GM12891 (cell line): ENCODE measurements around the gene PIAS1.

Experiments used
- DNase-seq: peaks from one replicate; pipeline ENCODE4 v3.0.0; 2011; ENCODE audit warnings: low spot score; ENCODE audit not compliant: insufficient read length
- FAIRE-seq: peaks from 2 replicates; lab custom pipeline; 2011; peaks lifted over from hg19 to GRCh38; lab: Jason Lieb, UNC
- PAX5 ChIP-seq: IDR thresholded peaks from 2 replicates; pipeline ENCODE4 v1.6.1; 2011; ENCODE audit warnings: low read length, moderate library complexity, mild to moderate bottlenecking; ENCODE audit not compliant: insufficient read depth, severe bottlenecking
- POLR2A ChIP-seq: IDR thresholded peaks from 2 replicates; pipeline ENCODE4 v1.6.1; 2011; ENCODE audit warnings: low read depth, low read length, control low read depth
- POLR2AphosphoS5 ChIP-seq: IDR thresholded peaks from 2 replicates; pipeline ENCODE4 v1.6.1; 2011; ENCODE audit warnings: low read depth, low read length, control low read depth
- POU2F2 ChIP-seq: IDR thresholded peaks from 2 replicates; pipeline ENCODE4 v1.6.1; 2011; ENCODE audit warnings: low read depth, mild to moderate bottlenecking, control low read depth, low read length, moderate library complexity
- SPI1 ChIP-seq: IDR thresholded peaks from 2 replicates; pipeline ENCODE4 v1.6.1; 2011; ENCODE audit warnings: low read depth, low read length, control low read depth
- TAF1 ChIP-seq: IDR thresholded peaks from 2 replicates; pipeline ENCODE4 v1.6.1; 2011; ENCODE audit warnings: low read depth, low read length, control low read depth

Gene PIAS1

DNA sequence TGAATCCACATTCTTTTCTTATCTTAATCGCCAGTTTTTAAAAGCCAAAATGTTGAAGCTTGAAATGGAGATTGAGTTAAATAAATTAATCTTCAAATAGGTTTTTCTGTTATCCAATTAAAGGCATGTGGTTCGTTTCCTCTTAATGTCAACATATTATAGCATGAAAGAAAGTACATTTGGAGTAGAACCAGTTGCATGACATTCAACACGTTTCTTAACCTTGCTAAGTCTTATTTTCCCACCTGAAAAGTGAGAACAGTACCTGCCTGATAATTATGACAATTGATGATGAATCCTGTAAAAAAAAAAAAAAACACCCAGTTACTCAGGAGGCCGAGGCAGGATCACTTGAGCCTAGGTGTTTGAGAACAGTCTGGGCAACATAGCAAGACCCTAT is 29.3 kb downstream of the PIAS1 start:
- TF ChIP-seq POU2F2: no peak
- TF ChIP-seq TAF1: no peak
- TF ChIP-seq POLR2AphosphoS5: no peak
- no peak for TF ChIP-seq PAX5
- no peak for TF ChIP-seq POLR2A
- FAIRE-seq (no peak), DNase-seq (no peak)

DNA sequence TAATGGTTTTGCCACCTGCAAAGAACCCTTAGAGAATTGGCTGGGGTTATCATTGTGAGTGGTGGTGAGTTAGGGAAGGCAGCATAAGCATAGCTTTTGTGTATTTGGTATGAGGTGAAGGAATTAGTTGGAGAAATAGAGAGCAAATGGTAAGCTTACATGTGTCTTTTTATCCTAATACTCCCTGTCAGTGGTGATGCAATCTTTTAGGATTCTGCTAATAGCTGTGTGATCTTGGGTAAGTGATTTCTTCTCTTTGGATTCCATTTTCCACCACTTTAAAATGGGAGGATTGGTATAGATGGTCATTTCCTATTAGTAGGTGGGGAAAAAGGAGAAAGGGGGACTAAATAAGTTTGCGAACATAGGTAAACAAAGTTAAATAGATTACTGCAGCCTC is 30.9 kb downstream of the PIAS1 start:
- FAIRE-seq (no peak), DNase-seq (no peak)
- TF ChIP-seq POU2F2: no peak
- TF ChIP-seq POLR2A: no peak
- TF ChIP-seq POLR2AphosphoS5: no peak
- TF ChIP-seq SPI1: no peak
- TF ChIP-seq TAF1: no peak
- no peak for TF ChIP-seq PAX5

GRCh38 chr15:68091743-68092142 is 37.6 kb downstream of the PIAS1 start:
- DNase-seq (no peak), FAIRE-seq (no peak)
- TF ChIP-seq POLR2AphosphoS5 (no peak), POU2F2 (no peak), SPI1 (no peak)

- no peak for FAIRE-seq
- TF ChIP-seq SPI1 (no peak), POLR2A (no peak), TAF1 (no peak), POU2F2 (no peak), PAX5 (no peak), POLR2AphosphoS5 (no peak)
- no peak for DNase-seq
These were observed 42.0 kb downstream of the PIAS1 start for GRCh38 chr15:68096099-68096498.

GRCh38 chr15:68097029-68097428 is 42.9 kb downstream of the PIAS1 start:
- no peak for DNase-seq
- no peak for FAIRE-seq
- TF ChIP-seq POLR2AphosphoS5 (no peak), POU2F2 (no peak), PAX5 (no peak), POLR2A (no peak), SPI1 (no peak), TAF1 (no peak)

GRCh38 chr15:68098465-68098864 is 44.4 kb downstream of the PIAS1 start:
- FAIRE-seq: peak; percentile 31
- DNase-seq: no peak
- TF ChIP-seq PAX5: no peak
- TF ChIP-seq POLR2A: no peak
- no peak for TF ChIP-seq SPI1
- TF ChIP-seq POLR2AphosphoS5: no peak
- no peak for TF ChIP-seq POU2F2
- TF ChIP-seq TAF1: no peak

DNA sequence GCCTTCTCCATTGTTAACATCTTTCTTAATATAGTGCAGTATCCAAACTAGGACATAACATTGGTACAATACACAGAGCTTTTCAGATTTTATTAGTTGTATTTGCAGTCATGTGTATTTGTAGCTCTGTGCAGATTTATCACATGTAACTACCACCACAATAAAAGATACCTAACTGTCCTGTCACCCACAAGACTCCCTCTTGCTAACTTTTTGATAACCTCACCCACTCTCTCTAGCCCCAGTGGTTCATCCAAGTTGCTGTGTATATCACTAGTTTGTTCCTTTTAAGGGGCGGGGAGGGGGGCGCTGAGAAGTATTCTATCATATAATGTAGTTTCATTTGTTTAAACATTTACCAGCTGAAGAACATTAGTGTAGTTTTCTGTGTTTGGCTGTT is 46.1 kb downstream of the PIAS1 start:
- no peak for FAIRE-seq
- TF ChIP-seq SPI1 (no peak), POU2F2 (no peak), POLR2A (no peak), POLR2AphosphoS5 (no peak), TAF1 (no peak), PAX5 (no peak)
- DNase-seq: no peak

DNA sequence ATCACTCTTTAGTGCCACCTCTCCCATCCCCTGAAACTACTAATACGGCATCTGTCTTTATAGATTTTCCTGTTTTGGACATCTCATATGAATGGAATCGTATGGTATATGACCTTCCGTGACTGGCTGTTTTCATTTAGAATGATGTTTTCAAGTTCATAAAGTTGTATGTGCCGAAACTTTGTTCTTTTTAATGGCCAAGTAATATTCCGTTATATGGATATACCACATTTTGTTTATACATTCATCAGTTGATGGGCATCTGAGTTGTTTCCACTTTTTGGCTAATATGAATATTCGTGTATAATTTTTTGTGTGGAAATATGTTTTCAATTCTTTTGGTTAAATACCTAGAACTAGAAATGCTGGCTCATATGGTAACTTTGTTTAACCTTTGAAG is 49.5 kb downstream of the PIAS1 start:
- DNase-seq: no peak
- TF ChIP-seq POLR2AphosphoS5: no peak
- TF ChIP-seq SPI1: no peak
- TF ChIP-seq POU2F2: no peak
- TF ChIP-seq POLR2A: no peak
- TF ChIP-seq TAF1: no peak
- no peak for TF ChIP-seq PAX5
- no peak for FAIRE-seq

DNA sequence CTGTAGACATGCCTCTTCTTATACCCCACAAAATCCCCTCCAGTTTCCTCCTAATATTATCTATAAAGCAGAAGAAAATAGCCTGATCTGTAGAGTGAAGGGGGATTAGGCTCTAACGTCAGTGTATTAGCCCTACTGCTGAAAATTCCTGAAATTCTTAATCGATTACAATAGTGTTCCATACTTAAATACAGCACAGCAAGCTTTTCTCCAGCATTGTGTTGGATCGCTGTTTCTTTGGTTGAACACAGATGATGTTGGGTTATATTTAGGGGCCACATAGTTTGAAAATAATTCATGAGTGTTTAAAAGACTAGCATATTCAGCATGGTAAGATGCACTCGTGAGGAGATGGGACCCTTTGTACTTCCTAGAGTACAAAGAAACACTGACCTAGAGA is 52.5 kb downstream of the PIAS1 start:
- no peak for DNase-seq
- no peak for FAIRE-seq
- TF ChIP-seq SPI1: no peak
- no peak for TF ChIP-seq PAX5
- no peak for TF ChIP-seq POU2F2
- no peak for TF ChIP-seq POLR2A
- TF ChIP-seq TAF1: no peak
- no peak for TF ChIP-seq POLR2AphosphoS5

DNA sequence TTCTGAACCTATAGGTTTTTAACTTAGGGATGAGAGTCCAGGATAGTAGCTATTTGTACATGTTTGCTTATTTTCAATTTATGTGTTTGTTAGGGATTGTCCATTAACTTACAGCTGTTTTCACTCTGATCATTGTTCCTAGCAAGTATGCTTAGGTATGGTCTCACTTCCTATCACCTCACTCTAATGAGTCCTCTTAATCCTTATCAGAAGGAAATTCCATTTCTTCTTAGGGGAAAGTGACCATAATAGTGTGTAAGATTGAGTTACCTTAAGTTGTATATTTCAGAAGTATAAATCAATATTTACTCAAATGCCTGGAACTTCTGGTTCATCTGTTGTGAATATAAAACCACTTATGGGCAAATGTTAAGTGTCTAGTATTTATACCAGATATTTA is 53.0 kb downstream of the PIAS1 start:
- DNase-seq: no peak
- no peak for FAIRE-seq
- no peak for TF ChIP-seq POU2F2
- TF ChIP-seq PAX5: no peak
- no peak for TF ChIP-seq TAF1

- TF ChIP-seq TAF1 (no peak), POLR2AphosphoS5 (no peak), PAX5 (no peak), POLR2A (no peak), POU2F2 (no peak), SPI1 (no peak)
- no peak for FAIRE-seq
- no peak for DNase-seq
These were observed 58.6 kb downstream of the PIAS1 start for GRCh38 chr15:68112706-68113105.
